HepG2 (cell line): ENCODE results near the gene TRRAP. TPM values are rescaled to one million over a fixed set of nuclear protein-coding genes. Genes with fewer than 3 reads are reported as not detected.

Experiments
- FOSL1 ChIP-seq: sonication (generic); formaldehyde crosslinking; IDR thresholded peaks from 2 replicates; pipeline ENCODE4 v1.9.0; 2021; ENCODE audit warnings: missing genetic modification reagents, borderline replicate concordance
- HMGA1 ChIP-seq: sonication (generic); formaldehyde crosslinking; conservative IDR thresholded peaks from 2 replicates; pipeline ENCODE4 v1.4.0; 2020; ENCODE audit warnings: missing genetic modification reagents
- HOXD1 ChIP-seq: sonication (generic); formaldehyde crosslinking; IDR thresholded peaks from 2 replicates; pipeline ENCODE4 v1.5.0; 2020; ENCODE audit warnings: missing genetic modification reagents
- IRX3 ChIP-seq: sonication (generic); formaldehyde crosslinking; IDR thresholded peaks from 2 replicates; pipeline ENCODE4 v1.8.1; 2023; ENCODE audit warnings: mild to moderate bottlenecking, low read depth, missing genetic modification reagents, borderline replicate concordance
- KDM3A ChIP-seq: IDR thresholded peaks from 2 replicates; pipeline ENCODE4 v1.6.1; 2018; ENCODE audit warnings: low read depth, missing compliant biosample characterization
- KLF11 ChIP-seq: IDR thresholded peaks from 2 replicates; pipeline ENCODE4 v1.6.1; 2016; ENCODE audit warnings: missing compliant biosample characterization
- MBNL3 ChIP-seq: fragments of 250-450 bp; sonication (Bioruptor Pico); conservative IDR thresholded peaks from 2 replicates; pipeline ENCODE4 v1.8.0; 2022; ENCODE audit warnings: mild to moderate bottlenecking, inconsistent platforms
- NR3C1 ChIP-seq: sonication (generic); formaldehyde crosslinking; IDR thresholded peaks from 2 replicates; pipeline ENCODE4 v1.4.0; 2020; ENCODE audit warnings: missing genetic modification reagents
- PHF20 ChIP-seq: sonication (generic); formaldehyde crosslinking; IDR thresholded peaks from 2 replicates; pipeline ENCODE4 v1.5.0; 2020; ENCODE audit warnings: mild to moderate bottlenecking, missing genetic modification reagents
- REL ChIP-seq: sonication (generic); formaldehyde crosslinking; conservative IDR thresholded peaks from 2 replicates; pipeline ENCODE4 v1.8.0; 2022; ENCODE audit warnings: mild to moderate bottlenecking, missing genetic modification reagents, moderate library complexity
- SAP130 ChIP-seq: IDR thresholded peaks from 2 replicates; pipeline ENCODE4 v1.6.1; 2016; ENCODE audit warnings: low read depth
- polyA plus RNA-seq, 8 experiments: library from polyadenylated mRNA; depleted of rRNA in 3 of 8; stranded (reverse) in 7 of 8; unstranded in 1 of 8; fragments of >200 nt; fragmentation: Illumina TruSeq in 4 of 8; extraction: Trizol in 4 of 8; gene quantifications; 2 replicates each; pipeline versions ENCODE4 v1.2.1 to v1.2.3, GENCODE V29; 2011 to 2016; ENCODE audit warnings: low read depth in 4 of 8, missing spikeins in 1 of 8, mixed read lengths in 1 of 8; ENCODE audit not compliant: insufficient read depth in 1 of 8
- total RNA-seq, 5 experiments: library from RNA; depleted of rRNA; stranded (reverse); fragments of >200 nt; fragmentation: Illumina TruSeq; extraction: Trizol; gene quantifications; 2 replicates each; pipeline ENCODE4 v1.2.3, GENCODE V29; 2016; ENCODE audit warnings: low read depth in 1 of 5
- TF ChIP-seq, protein P1 (sequence below), 2 experiments: sonication (generic) in 1 of 2; formaldehyde crosslinking in 1 of 2; IDR thresholded peaks; 2 replicates each; pipeline versions ENCODE4 v1.4.0 to v1.6.1; 2018 to 2020; ENCODE audit warnings: missing genetic modification reagents in 2 of 2, borderline replicate concordance in 1 of 2, low read depth in 1 of 2, mild to moderate bottlenecking in 1 of 2, missing biosample characterization in 1 of 2
- TF ChIP-seq, protein P2 (sequence below): sonication (generic); formaldehyde crosslinking; IDR thresholded peaks from 2 replicates; pipeline ENCODE4 v1.8.0; 2022; ENCODE audit warnings: missing genetic modification reagents, mild to moderate bottlenecking, inconsistent platforms, borderline replicate concordance
- TF ChIP-seq, protein P3 (sequence below): sonication (generic); formaldehyde crosslinking; IDR thresholded peaks from 2 replicates; pipeline ENCODE4 v1.4.0; 2020; ENCODE audit warnings: missing genetic modification reagents
- TF ChIP-seq, protein P4 (sequence below), 2 experiments: fragments of 450-650 bp in 1 of 2; sonication (generic) in 1 of 2; formaldehyde crosslinking; IDR thresholded peaks; 2 replicates each; pipeline versions ENCODE4 v1.5.0 to v1.8.0; 2020 to 2022; ENCODE audit warnings: mild to moderate bottlenecking in 1 of 2, missing genetic modification reagents in 1 of 2
- TF ChIP-seq, protein P5 (sequence below): sonication (generic); formaldehyde crosslinking; IDR thresholded peaks from 2 replicates; pipeline ENCODE4 v1.9.0; 2022; ENCODE audit warnings: low read depth, missing genetic modification reagents

The TRRAP gene
- total and polyA plus RNA-seq, 2 of the 13 experiments (the other 11 are each of a cell fraction or from before 2014, with no cell fraction given), result 8.6 to 10.5 TPM

DNA sequence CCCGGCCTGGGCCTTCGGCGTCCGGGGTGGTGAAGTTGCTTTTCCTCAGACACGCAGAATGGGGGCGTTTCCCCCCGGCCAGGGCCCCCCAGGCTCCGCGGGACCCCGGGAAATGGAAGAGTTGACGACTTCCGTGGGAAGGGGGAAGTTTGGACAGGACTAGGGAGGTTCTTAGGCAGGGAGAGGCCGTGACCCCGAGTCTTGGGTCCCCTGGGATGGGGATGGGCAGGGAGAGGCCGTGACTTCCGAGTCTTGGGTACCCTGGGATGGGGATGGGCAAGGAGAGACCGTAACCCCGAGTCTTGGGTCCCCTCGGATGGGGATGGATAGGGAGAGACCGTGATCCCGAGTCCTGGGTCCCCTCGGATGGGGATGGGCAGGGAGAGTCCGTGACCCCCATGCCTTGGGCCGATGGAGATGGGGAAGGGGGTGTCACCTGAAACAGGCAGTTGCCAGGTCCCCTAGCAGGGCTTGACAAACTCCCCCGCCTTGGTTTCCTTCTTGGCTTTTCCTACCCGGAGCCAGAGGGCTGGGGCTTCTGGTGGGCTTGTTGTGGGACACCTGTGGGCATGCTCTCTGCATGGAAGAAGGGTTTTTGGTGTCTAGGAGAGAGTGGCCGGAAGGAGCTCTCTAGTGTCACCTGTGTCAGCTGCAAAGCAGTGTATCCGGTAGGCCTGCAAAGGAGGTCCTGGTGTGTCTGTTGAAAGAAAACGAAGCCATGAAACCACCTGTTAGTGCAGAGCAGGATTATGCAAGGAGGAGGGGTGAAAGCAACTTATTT, 1.1 kb downstream of the TRRAP start (continued):
- TF ChIP-seq, protein P1, sequence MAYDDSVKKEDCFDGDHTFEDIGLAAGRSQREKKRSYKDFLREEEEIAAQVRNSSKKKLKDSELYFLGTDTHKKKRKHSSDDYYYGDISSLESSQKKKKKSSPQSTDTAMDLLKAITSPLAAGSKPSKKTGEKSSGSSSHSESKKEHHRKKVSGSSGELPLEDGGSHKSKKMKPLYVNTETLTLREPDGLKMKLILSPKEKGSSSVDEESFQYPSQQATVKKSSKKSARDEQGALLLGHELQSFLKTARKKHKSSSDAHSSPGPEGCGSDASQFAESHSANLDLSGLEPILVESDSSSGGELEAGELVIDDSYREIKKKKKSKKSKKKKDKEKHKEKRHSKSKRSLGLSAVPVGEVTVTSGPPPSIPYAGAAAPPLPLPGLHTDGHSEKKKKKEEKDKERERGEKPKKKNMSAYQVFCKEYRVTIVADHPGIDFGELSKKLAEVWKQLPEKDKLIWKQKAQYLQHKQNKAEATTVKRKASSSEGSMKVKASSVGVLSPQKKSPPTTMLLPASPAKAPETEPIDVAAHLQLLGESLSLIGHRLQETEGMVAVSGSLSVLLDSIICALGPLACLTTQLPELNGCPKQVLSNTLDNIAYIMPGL (CRISPR knock-in tag; IDR thresholded peaks at IDR 0.05; ENCODE audit: borderline replicate concordance in 1 of 2, low read depth in 1 of 2), result peak in 1 of 2 experiments; percentile 9; a peak in 2 of 4 replicates
- TF ChIP-seq, protein P2, sequence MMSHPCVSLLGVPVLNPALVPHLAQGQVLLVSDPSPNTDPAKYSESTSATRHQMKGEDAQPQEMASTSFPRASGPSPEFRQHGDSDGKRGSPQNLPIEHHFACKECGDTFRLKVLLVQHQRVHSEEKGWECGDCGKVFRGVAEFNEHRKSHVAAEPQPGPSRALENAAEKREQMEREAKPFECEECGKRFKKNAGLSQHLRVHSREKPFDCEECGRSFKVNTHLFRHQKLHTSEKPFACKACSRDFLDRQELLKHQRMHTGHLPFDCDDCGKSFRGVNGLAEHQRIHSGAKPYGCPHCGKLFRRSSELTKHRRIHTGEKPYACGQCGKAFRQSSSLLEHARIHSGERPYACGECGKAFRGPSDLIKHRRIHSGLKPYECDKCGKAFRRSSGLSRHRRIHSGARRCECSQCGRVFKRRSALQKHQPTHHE, result no peak
- TF ChIP-seq KDM3A (CRISPR knock-in tag) (no peak), KLF11 (no peak), NR3C1 (no peak), IRX3 (CRISPR knock-in tag) (0 out of 2 replicates have a peak, but pooled peaks have one; percentile 25), HMGA1 (no peak), SAP130 (CRISPR knock-in tag) (peak; percentile 81), PHF20 (no peak), MBNL3 (CRISPR knock-in tag) (no peak), FOSL1 (CRISPR knock-in tag) (0 out of 2 replicates have a peak, but pooled peaks have one; percentile 2), HOXD1 (CRISPR knock-in tag) (peak; percentile 7; the same call in 1 of the 2 replicates), REL (CRISPR knock-in tag) (0 out of 2 replicates have a peak, but pooled peaks have one; percentile 54)
- TF ChIP-seq, protein P3, sequence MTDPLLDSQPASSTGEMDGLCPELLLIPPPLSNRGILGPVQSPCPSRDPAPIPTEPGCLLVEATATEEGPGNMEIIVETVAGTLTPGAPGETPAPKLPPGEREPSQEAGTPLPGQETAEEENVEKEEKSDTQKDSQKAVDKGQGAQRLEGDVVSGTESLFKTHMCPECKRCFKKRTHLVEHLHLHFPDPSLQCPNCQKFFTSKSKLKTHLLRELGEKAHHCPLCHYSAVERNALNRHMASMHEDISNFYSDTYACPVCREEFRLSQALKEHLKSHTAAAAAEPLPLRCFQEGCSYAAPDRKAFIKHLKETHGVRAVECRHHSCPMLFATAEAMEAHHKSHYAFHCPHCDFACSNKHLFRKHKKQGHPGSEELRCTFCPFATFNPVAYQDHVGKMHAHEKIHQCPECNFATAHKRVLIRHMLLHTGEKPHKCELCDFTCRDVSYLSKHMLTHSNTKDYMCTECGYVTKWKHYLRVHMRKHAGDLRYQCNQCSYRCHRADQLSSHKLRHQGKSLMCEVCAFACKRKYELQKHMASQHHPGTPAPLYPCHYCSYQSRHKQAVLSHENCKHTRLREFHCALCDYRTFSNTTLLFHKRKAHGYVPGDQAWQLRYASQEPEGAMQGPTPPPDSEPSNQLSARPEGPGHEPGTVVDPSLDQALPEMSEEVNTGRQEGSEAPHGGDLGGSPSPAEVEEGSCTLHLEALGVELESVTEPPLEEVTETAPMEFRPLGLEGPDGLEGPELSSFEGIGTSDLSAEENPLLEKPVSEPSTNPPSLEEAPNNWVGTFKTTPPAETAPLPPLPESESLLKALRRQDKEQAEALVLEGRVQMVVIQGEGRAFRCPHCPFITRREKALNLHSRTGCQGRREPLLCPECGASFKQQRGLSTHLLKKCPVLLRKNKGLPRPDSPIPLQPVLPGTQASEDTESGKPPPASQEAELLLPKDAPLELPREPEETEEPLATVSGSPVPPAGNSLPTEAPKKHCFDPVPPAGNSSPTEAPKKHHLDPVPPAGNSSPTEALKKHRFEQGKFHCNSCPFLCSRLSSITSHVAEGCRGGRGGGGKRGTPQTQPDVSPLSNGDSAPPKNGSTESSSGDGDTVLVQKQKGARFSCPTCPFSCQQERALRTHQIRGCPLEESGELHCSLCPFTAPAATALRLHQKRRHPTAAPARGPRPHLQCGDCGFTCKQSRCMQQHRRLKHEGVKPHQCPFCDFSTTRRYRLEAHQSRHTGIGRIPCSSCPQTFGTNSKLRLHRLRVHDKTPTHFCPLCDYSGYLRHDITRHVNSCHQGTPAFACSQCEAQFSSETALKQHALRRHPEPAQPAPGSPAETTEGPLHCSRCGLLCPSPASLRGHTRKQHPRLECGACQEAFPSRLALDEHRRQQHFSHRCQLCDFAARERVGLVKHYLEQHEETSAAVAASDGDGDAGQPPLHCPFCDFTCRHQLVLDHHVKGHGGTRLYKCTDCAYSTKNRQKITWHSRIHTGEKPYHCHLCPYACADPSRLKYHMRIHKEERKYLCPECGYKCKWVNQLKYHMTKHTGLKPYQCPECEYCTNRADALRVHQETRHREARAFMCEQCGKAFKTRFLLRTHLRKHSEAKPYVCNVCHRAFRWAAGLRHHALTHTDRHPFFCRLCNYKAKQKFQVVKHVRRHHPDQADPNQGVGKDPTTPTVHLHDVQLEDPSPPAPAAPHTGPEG (CRISPR knock-in tag), result no peak
- TF ChIP-seq, protein P4, sequence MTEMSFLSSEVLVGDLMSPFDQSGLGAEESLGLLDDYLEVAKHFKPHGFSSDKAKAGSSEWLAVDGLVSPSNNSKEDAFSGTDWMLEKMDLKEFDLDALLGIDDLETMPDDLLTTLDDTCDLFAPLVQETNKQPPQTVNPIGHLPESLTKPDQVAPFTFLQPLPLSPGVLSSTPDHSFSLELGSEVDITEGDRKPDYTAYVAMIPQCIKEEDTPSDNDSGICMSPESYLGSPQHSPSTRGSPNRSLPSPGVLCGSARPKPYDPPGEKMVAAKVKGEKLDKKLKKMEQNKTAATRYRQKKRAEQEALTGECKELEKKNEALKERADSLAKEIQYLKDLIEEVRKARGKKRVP (CRISPR knock-in tag; IDR thresholded peaks at IDR 0.05), result peak in 1 of 2 experiments; percentile 40; a peak in 1 of 4 replicates
- TF ChIP-seq, protein P5, sequence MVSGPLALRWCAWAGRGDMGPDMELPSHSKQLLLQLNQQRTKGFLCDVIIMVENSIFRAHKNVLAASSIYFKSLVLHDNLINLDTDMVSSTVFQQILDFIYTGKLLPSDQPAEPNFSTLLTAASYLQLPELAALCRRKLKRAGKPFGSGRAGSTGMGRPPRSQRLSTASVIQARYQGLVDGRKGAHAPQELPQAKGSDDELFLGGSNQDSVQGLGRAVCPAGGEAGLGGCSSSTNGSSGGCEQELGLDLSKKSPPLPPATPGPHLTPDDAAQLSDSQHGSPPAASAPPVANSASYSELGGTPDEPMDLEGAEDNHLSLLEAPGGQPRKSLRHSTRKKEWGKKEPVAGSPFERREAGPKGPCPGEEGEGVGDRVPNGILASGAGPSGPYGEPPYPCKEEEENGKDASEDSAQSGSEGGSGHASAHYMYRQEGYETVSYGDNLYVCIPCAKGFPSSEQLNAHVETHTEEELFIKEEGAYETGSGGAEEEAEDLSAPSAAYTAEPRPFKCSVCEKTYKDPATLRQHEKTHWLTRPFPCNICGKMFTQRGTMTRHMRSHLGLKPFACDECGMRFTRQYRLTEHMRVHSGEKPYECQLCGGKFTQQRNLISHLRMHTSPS (CRISPR knock-in tag), result 0 out of 2 replicates have a peak, but pooled peaks have one; percentile 32
